SK-N-SH treated with all-trans-retinoic acid at 6 μM for 48 hours (cell line): ENCODE data around the gene WDR88.

ENCODE experiments used
- ATAC-seq: fragments of 200-7000 bp; cut with Tn5 transposase; 3 replicates; pipeline ENCODE4 v1.9.1; 2020; ENCODE audit warnings: mild to moderate bottlenecking, moderate library complexity
- ARNTL ChIP-seq: fragments of 450-650 bp; formaldehyde crosslinking; IDR thresholded peaks from 2 replicates; pipeline ENCODE4 v1.5.0; 2020; ENCODE audit warnings: low read depth, mild to moderate bottlenecking, moderate library complexity, borderline replicate concordance
- BACH2 ChIP-seq: fragments of 250-450 bp; sonication (Bioruptor Pico); IDR thresholded peaks from 2 replicates; pipeline ENCODE4 v1.9.0; 2021; ENCODE audit warnings: mild to moderate bottlenecking, borderline replicate concordance
- CSDC2 ChIP-seq: fragments of 250-450 bp; sonication (Bioruptor Pico); IDR thresholded peaks from 2 replicates; pipeline ENCODE4 v1.5.0; 2020; ENCODE audit warnings: mild to moderate bottlenecking, moderate library complexity
- ESRRG ChIP-seq: fragments of 250-450 bp; sonication (Bioruptor Pico); IDR thresholded peaks from 2 replicates; pipeline ENCODE4 v1.6.1; 2021; ENCODE audit warnings: mild to moderate bottlenecking
- GLIS3 ChIP-seq: fragments of 250-450 bp; sonication (Bioruptor Pico); IDR thresholded peaks from 2 replicates; pipeline ENCODE4 v1.5.0; 2020; ENCODE audit warnings: mild to moderate bottlenecking, moderate library complexity
- ISL1 ChIP-seq: fragments of 250-450 bp; sonication (Bioruptor Pico); IDR thresholded peaks from 2 replicates; pipeline ENCODE4 v2.1.2; 2022; ENCODE audit warnings: mild to moderate bottlenecking, moderate library complexity
- OSR1 ChIP-seq: fragments of 250-450 bp; sonication (Bioruptor Pico); IDR thresholded peaks from 2 replicates; pipeline ENCODE4 v1.8.0; 2022; ENCODE audit warnings: moderate library complexity, mild to moderate bottlenecking, inconsistent platforms
- PPARA ChIP-seq: fragments of 250-450 bp; sonication (Bioruptor Pico); IDR thresholded peaks from 2 replicates; pipeline ENCODE4 v1.5.0; 2020; ENCODE audit warnings: mild to moderate bottlenecking, borderline replicate concordance
- RARB ChIP-seq: fragments of 250-450 bp; sonication (Bioruptor Pico); IDR thresholded peaks from 2 replicates; pipeline ENCODE4 v1.8.0; 2021; ENCODE audit warnings: mild to moderate bottlenecking, moderate library complexity
- SNAI2 ChIP-seq: fragments of 250-450 bp; sonication (Bioruptor Pico); IDR thresholded peaks from 2 replicates; pipeline ENCODE4 v1.5.0; 2020; ENCODE audit warnings: mild to moderate bottlenecking, moderate library complexity
- TOX ChIP-seq: fragments of 250-450 bp; sonication (Bioruptor Pico); IDR thresholded peaks from 2 replicates; pipeline ENCODE4 v1.8.0; 2021; ENCODE audit warnings: mild to moderate bottlenecking, moderate library complexity, borderline replicate concordance
- ZC3H10 ChIP-seq: fragments of 250-450 bp; sonication (Bioruptor Pico); IDR thresholded peaks from 2 replicates; pipeline ENCODE4 v1.5.1; 2021; ENCODE audit warnings: mild to moderate bottlenecking, moderate library complexity
- ZNF565 ChIP-seq: fragments of 450-650 bp; formaldehyde crosslinking; conservative IDR thresholded peaks from 2 replicates; pipeline ENCODE4 v1.5.0; 2020; ENCODE audit warnings: low read depth, mild to moderate bottlenecking, moderate library complexity
- ZNF70 ChIP-seq: fragments of 450-650 bp; formaldehyde crosslinking; IDR thresholded peaks from 2 replicates; pipeline ENCODE4 v1.5.0; 2020; ENCODE audit warnings: mild to moderate bottlenecking, moderate library complexity
- ZNF8 ChIP-seq: fragments of 450-650 bp; formaldehyde crosslinking; IDR thresholded peaks from 2 replicates; pipeline ENCODE4 v1.5.0; 2020; ENCODE audit warnings: mild to moderate bottlenecking, moderate library complexity
- TF ChIP-seq, protein P1 (sequence below): fragments of 250-450 bp; sonication (Bioruptor Pico); IDR thresholded peaks from 2 replicates; pipeline ENCODE4 v1.5.0; 2020; ENCODE audit warnings: mild to moderate bottlenecking, moderate library complexity
- TF ChIP-seq, protein P2 (sequence below): fragments of 250-450 bp; sonication (Bioruptor Pico); IDR thresholded peaks from 2 replicates; pipeline ENCODE4 v1.5.1; 2020; ENCODE audit warnings: low read depth, mild to moderate bottlenecking, moderate library complexity
- TF ChIP-seq, protein P3 (sequence below): fragments of 250-450 bp; sonication (Bioruptor Pico); IDR thresholded peaks from 2 replicates; pipeline ENCODE4 v1.5.1; 2021; ENCODE audit warnings: mild to moderate bottlenecking, moderate library complexity
- TF ChIP-seq, protein P4 (sequence below): fragments of 250-450 bp; sonication (Bioruptor Pico); IDR thresholded peaks from 2 replicates; pipeline ENCODE4 v1.8.0; 2020; ENCODE audit warnings: mild to moderate bottlenecking, moderate library complexity, borderline replicate concordance

WDR88 gene

DNA sequence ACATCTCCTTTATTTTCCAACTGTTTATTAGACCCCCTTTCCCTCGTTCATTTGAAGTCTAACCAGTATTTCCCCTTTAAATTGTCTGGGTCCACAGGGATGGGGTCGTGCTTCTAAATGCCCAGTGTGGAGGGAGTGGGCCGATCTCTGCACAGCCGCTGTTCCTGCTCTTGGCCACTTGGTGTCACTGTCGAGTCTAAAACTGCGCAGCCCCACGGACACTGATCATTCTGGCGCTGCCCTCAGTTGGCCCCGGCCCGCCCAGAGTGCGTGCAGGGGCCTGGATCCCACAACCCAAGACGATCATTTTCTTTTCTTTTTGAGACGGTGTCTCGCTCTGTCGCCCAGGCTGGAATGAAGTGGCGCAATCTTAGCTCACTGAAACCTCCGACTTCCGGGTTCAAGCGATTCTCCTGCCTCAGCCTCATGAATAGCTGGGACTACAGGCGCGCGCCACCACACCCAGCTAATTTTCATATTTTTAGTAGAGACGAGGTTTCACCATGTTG is 12.0 kb downstream of the WDR88 start:
- ATAC-seq: peak; percentile 99
- TF ChIP-seq BACH2 (no peak), TOX (CRISPR knock-in tag) (no peak), PPARA (CRISPR knock-in tag) (no peak)
- TF ChIP-seq, protein P1, sequence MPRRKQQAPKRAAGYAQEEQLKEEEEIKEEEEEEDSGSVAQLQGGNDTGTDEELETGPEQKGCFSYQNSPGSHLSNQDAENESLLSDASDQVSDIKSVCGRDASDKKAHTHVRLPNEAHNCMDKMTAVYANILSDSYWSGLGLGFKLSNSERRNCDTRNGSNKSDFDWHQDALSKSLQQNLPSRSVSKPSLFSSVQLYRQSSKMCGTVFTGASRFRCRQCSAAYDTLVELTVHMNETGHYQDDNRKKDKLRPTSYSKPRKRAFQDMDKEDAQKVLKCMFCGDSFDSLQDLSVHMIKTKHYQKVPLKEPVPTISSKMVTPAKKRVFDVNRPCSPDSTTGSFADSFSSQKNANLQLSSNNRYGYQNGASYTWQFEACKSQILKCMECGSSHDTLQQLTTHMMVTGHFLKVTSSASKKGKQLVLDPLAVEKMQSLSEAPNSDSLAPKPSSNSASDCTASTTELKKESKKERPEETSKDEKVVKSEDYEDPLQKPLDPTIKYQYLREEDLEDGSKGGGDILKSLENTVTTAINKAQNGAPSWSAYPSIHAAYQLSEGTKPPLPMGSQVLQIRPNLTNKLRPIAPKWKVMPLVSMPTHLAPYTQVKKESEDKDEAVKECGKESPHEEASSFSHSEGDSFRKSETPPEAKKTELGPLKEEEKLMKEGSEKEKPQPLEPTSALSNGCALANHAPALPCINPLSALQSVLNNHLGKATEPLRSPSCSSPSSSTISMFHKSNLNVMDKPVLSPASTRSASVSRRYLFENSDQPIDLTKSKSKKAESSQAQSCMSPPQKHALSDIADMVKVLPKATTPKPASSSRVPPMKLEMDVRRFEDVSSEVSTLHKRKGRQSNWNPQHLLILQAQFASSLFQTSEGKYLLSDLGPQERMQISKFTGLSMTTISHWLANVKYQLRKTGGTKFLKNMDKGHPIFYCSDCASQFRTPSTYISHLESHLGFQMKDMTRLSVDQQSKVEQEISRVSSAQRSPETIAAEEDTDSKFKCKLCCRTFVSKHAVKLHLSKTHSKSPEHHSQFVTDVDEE (CRISPR knock-in tag): peak; percentile 41; the same call in 1 of the 2 replicates
- TF ChIP-seq, protein P2, sequence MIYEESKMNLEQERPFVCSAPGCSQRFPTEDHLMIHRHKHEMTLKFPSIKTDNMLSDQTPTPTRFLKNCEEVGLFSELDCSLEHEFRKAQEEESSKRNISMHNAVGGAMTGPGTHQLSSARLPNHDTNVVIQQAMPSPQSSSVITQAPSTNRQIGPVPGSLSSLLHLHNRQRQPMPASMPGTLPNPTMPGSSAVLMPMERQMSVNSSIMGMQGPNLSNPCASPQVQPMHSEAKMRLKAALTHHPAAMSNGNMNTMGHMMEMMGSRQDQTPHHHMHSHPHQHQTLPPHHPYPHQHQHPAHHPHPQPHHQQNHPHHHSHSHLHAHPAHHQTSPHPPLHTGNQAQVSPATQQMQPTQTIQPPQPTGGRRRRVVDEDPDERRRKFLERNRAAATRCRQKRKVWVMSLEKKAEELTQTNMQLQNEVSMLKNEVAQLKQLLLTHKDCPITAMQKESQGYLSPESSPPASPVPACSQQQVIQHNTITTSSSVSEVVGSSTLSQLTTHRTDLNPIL (CRISPR knock-in tag): no peak

DNA sequence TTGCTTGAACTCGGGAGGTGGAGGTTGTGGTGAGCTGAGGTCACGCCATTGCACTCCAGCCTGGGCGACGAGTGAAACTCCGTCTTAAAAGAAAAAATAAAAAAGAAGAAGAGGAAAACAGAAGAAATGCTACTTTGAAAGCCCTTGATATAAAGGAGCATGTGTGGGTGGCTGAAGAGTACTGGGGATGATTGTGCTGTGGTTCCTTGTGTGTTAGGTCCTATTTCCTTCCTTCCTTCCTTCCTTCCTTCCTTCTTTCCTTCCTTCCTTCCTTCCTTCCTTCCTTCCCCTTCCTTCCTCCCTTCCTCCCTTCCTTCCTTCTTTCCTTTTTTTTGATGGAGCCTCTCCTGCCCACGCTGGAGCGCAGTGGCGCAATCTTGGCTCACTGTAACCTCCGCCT is 14.3 kb downstream of the WDR88 start:
- no peak for TF ChIP-seq ESRRG (CRISPR knock-in tag)
- TF ChIP-seq OSR1 (CRISPR knock-in tag): no peak
- no peak for TF ChIP-seq ZNF70 (CRISPR knock-in tag)
- TF ChIP-seq PPARA (CRISPR knock-in tag): no peak
- TF ChIP-seq CSDC2 (CRISPR knock-in tag): no peak
- TF ChIP-seq, protein P3, sequence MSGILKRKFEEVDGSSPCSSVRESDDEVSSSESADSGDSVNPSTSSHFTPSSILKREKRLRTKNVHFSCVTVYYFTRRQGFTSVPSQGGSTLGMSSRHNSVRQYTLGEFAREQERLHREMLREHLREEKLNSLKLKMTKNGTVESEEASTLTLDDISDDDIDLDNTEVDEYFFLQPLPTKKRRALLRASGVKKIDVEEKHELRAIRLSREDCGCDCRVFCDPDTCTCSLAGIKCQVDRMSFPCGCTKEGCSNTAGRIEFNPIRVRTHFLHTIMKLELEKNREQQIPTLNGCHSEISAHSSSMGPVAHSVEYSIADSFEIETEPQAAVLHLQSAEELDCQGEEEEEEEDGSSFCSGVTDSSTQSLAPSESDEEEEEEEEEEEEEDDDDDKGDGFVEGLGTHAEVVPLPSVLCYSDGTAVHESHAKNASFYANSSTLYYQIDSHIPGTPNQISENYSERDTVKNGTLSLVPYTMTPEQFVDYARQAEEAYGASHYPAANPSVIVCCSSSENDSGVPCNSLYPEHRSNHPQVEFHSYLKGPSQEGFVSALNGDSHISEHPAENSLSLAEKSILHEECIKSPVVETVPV (CRISPR knock-in tag): no peak
- no peak for TF ChIP-seq RARB (CRISPR knock-in tag)
- TF ChIP-seq, all 23 proteins: peak for 0
- no peak for ATAC-seq

DNA sequence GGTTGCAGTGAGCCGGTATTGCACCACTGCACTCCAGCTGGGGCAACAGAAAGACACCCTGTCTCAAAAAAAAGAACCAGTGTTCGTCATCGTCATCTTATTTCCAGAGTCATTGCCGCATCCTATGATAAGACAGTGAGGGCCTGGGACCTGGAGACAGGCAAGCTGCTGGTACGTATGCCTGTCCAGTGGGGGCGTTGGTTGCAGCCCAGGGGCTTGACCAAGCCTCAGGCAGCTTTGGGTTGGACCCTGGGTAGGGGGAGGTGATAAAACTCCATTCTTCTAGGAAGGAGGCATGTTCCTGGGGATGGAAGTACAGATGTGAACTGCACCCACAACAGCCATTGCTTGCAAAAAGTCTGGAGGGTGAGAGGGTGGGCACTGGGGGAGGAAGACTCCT is 15.6 kb downstream of the WDR88 start:
- TF ChIP-seq GLIS3: no peak
- no peak for TF ChIP-seq SNAI2 (CRISPR knock-in tag)
- TF ChIP-seq PPARA (CRISPR knock-in tag): no peak
- TF ChIP-seq ZC3H10 (CRISPR knock-in tag): no peak
- no peak for TF ChIP-seq ZNF565 (CRISPR knock-in tag)
- no peak for TF ChIP-seq CSDC2 (CRISPR knock-in tag)
- no peak for TF ChIP-seq ARNTL
- TF ChIP-seq, protein P3 (CRISPR knock-in tag): no peak
- TF ChIP-seq, protein P1 (CRISPR knock-in tag): no peak
- TF ChIP-seq ISL1 (CRISPR knock-in tag): no peak
- TF ChIP-seq ZNF8: no peak
- TF ChIP-seq, protein P4, sequence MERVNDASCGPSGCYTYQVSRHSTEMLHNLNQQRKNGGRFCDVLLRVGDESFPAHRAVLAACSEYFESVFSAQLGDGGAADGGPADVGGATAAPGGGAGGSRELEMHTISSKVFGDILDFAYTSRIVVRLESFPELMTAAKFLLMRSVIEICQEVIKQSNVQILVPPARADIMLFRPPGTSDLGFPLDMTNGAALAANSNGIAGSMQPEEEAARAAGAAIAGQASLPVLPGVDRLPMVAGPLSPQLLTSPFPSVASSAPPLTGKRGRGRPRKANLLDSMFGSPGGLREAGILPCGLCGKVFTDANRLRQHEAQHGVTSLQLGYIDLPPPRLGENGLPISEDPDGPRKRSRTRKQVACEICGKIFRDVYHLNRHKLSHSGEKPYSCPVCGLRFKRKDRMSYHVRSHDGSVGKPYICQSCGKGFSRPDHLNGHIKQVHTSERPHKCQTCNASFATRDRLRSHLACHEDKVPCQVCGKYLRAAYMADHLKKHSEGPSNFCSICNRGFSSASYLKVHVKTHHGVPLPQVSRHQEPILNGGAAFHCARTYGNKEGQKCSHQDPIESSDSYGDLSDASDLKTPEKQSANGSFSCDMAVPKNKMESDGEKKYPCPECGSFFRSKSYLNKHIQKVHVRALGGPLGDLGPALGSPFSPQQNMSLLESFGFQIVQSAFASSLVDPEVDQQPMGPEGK: no peak
- no peak for ATAC-seq
